SKM-1 treated with dmso at 0.1 percent for 144 hours (cell line): ENCODE results near the gene ZNF423.

Source experiments
- DNase-seq: peaks from one replicate; lab custom pipeline; 2025; ENCODE audit not compliant: unreplicated experiment; lab: John Stamatoyannopoulos, UW

ZNF423 gene

DNA sequence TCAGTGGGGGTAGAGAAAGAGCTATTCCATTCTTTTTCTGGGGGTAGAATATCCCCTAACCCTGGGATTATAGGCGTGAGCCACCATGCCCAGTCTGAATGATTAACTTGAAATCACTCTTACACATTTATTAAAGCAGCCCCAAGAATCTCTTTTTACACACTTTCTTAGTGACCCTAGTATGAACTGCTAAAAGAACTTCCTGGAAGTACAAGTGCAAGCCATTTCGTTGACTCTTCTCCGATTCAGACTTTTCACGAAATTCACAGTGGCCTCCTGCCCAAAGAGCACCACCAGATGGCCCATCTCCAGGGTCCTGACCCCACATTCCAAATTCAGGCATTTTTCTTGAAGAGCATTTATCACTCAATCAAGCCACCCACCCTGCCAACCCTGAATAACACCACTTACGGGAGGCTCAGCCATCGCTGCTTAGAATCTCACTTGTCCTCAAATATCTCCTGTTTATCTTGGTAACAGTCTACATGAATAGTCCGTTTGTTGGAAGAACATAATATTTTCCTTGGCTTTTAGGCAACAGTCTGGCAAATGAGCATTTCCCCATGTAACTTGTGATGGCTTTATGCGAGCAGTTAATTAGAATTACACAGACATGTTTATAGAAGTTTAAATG, 28.0 kb downstream of the ZNF423 start:
- no peak for DNase-seq

GRCh38 chr16:49826515-49826914, 29.4 kb downstream of the ZNF423 start:
- no peak for DNase-seq

- no peak for DNase-seq
Measured at GRCh38 chr16:49825041-49825440, 30.9 kb downstream of the ZNF423 start.

GRCh38 chr16:49824593-49824992, 31.3 kb downstream of the ZNF423 start:
- no peak for DNase-seq

DNA sequence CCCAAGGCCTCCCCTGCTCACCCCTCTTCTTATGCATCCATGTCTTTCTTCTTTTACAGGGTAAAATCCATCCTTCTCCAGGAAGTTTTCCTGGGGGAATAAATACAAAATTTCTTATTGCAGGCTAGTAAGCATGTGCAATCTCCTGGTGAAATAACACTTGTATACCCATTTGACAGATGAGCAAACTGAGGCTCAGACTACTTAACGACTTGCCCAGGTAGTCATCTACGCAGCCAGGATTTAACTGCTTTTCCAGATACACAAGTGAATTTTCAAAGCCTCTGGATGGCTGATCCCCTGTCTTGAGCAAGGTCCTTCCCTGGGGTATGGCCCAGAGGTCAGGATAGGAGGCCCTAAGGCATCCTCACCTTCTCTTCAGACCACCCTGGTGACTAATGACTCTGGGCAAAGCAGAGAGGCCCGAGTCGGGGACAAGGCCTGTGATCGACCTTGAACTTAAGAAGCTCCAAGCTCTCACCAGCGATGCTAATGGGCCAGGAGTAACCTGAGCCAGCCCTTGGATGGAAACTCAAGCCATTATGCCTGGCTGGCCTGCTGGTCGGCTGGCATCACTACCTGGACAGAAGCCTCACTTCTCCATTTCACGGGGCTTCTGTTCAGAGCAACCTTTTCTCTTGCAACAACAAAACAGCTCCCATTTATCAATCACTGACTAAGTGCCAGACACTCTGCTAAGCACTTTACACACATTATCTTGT, 33.1 kb downstream of the ZNF423 start:
- DNase-seq = no peak

DNA sequence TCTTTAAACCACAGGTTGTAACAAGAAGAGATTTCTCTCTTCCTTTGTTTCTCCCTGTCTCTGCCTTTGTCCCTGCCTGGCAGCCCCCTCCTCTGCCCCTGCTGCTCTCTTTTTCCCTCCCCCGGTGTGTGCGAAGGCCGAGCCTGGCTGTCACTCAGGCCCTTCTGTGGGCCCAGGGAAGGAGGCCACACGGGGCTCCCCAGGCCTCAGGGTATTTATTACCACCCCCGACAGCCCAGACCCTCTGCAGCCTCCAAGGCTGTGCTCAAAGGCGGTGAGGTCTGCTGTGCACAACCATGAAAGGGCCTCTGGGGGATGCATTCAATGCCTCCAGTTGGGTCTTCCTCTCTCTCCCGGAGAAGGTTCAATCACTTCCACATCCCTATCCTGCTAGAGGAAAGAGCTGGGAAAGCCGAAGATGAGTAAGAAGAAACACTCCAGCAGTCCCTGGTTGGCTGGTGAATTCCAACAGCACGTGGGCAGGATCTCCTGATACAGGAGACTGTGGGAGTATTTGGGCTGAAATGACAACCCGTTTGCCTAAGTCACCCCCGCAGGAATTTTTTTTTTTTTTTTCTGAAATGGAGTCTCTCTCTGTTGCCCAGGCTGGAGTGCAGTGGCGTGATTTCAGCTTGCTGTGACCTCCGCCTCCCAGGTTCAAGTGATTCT, 34.2 kb downstream of the ZNF423 start:
- no peak for DNase-seq

DNA sequence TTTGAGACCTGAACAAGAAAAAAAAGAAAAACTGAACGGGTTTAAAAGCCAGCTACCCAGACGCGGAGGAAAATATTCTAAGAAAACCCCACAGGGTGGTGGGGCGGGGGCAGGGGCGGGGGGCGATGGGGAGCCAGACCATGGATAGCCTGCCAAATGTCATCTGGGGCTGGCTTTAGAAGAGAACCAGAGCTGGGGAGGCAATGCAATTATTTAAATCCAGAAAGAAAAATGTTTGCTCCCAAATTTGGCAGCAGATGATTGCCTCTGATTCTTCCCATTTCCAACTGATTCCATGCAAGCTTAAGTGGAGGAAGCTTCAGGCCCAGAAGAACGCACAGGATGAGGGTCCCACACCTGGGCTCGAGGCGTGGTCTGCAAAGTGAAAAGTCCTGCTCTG, 34.8 kb downstream of the ZNF423 start:
- no peak for DNase-seq

GRCh38 chr16:49817754-49818507, 38.0 kb downstream of the ZNF423 start:
- no peak for DNase-seq

DNA sequence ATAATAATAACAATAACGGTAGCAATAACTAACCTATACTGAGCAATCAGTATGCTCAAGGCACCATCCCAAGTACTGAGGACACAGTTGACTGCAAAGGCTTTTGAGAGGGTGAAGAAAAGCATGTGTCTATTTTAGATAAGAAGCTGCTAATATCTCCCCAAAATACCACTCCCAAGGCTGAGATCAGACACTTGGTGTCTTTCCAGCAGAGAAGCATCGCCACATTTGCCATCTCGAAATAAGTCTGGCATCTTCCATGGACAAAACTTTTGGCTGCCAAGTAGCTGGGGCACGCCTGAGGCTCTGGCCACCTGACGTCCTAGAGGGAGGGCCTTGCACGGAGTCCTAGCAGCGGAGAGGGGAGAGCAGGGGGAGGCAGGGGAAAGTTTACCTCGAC, 39.0 kb downstream of the ZNF423 start:
- no peak for DNase-seq

GRCh38 chr16:49811644-49812334, 44.1 kb downstream of the ZNF423 start:
- no peak for DNase-seq

- no peak for DNase-seq
Measured at GRCh38 chr16:49810831-49811230, 45.1 kb downstream of the ZNF423 start.

GRCh38 chr16:49809561-49809960, 46.4 kb downstream of the ZNF423 start:
- no peak for DNase-seq

DNA sequence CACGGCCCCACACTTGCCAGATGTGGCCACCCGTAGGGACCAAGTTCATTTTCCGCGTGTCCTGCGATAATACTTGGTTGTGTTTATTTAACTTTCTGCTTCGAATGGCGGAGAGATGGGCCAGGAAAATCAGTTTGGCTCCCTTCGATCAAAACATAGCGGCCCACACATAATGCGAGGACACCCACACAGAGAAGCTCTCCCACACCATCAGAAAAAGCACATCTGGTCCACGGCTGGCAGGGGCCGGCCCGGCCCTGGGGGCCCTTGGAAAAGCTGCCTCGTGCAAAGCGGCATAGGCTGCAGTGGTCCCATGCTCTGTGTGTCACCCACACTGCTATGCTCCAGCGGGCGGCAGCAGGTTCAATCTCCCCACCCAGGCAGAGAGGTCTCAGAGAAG, 46.9 kb downstream of the ZNF423 start:
- no peak for DNase-seq

- peak; percentile 2 for DNase-seq
Measured at GRCh38 chr16:49806446-49806845, 49.5 kb downstream of the ZNF423 start.

DNA sequence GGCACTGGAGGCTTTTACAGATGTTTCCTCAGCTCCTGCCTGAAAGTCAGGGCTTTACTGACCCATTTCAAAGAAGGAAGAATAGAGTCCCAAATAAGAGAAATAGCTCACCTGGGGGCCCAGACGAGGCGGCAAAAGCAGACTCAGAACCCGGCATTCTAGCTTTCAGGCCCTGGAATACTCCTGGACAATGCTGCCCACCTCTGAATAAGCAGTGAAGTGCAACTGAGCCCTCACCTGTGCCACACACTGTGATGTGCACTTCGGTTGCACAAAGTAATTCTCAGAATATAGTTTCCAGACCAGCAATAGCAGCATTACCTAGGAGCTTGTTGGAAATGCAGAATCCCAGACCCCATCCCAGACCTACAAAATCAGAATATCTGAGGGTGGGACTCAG, 54.6 kb downstream of the ZNF423 start:
- DNase-seq = no peak

DNA sequence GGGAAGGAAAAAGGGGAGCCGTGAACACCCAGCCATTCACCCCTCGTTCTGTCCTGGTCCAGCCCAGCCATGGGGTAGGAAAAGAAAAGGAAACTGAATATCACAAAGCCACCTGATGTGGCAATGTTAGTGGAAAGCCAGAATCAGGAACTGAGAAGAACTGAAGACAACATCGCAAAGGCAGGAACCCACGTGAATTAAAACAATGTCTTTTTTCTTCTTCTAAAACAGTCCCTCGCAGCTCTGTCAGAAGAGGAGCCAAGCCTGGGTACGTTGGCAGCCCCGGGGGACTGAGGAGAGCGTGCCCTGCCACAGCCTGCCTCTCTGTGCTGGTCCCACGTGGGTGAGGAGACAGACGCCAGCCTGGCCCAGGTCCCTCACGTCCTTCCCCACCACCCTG, 55.0 kb downstream of the ZNF423 start:
- peak; percentile 49 for DNase-seq

- DNase-seq = no peak
Measured at GRCh38 chr16:49800441-49800840, 55.5 kb downstream of the ZNF423 start.

DNA sequence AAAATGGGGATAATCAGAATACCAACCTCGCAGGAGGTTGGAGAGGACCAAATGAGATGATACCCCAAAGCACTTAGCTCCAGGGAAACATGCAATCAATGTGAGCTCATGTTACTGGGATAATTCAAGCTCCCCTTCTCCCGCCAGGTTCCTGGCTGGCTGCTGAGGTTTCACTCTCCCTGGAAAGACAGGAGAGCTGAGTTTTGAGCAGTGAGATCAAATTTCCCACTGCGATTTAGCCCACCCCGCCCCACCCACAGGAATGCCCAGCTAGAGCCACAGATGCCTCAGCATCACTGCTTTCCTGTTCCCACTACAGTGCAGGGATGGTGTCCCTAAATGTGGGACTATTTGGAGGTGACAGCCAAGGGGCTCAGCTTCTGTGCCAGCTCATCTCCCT, 56.7 kb downstream of the ZNF423 start:
- no peak for DNase-seq

DNA sequence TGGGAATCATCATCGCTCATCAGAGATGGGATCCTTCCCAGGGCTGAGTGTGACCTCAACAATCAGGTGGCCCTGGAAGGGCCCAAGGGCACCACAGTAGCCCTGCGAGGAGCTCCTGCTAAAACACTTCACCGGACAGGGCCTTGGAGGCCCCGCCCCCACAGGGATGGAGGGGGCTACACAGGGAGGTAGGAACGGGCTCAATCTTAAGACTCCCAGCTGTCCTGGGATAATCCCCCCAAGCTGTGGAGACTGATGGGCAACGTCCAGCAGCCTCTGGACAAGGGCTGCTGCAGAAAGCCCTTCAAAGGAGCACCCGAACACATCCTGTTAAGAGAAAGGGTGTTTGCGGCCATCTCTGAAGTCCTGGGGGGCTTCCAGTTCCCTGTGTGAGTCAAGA, 60.4 kb downstream of the ZNF423 start:
- no peak for DNase-seq

GRCh38 chr16:49793244-49793643, 62.7 kb downstream of the ZNF423 start:
- no peak for DNase-seq

GRCh38 chr16:49789616-49790015, 66.3 kb downstream of the ZNF423 start:
- no peak for DNase-seq
